ENCODE measurements around the gene SAMD8. TPM values are rescaled to one million over a fixed set of nuclear protein-coding genes. Genes with fewer than 3 reads are reported as not detected.
A peak's percentile ranks its signal among the peaks of the same experiment; 100 is the strongest.
"Not testable (repeated sequence)": the region's sequence is repeated elsewhere in the genome, so short reads cannot be mapped to it uniquely, and the experiment has no call there.

Gene SAMD8
- polyA plus RNA-seq, 3 donors = 12.1 to 15.4 (median 13.4) TPM

DNA sequence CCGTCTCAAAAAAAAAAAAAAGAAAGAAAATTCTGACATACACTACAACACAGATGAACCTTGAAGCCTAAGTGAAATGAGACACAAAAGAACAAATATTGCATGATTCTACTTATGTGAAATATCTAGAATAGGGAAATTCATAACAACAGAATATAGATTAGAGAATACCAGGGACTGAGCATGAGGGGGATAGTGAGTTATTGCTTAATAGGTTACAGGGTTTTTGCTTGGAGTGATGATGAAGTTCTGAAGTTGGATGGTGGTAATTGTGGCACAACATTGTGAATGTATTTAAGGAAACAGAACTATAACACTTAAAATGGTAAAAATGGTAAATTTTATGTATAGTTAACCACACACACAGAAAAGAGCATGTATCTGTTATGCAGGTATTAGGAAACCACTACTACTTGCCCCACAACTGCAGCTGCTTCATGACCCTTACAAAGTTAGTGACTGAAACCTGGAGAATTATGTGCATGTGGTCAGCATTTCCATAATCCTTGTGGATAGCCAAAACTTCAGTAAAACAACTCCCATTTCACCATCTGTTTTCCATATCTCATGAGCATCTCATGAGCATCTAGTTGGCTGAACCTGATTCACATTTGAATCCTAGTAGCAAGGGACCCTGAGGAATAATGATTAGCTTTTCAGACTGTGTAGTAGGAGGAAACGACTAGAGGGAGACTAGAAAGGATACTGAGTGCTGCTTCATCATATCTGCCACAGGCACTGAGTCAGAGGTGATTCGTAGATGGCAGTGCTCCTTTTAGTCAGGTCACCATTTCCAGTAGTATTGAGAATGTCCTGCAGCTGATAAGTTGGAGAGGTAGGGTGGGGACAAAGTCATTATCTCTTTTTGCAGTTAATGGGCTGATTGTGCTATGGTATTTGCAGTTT lies 26.3 kb downstream of the SAMD8 start:
- no peak for DNase-seq (ENCODE audit: low read depth in 3 of 3, low spot score in 2 of 3)

DNA sequence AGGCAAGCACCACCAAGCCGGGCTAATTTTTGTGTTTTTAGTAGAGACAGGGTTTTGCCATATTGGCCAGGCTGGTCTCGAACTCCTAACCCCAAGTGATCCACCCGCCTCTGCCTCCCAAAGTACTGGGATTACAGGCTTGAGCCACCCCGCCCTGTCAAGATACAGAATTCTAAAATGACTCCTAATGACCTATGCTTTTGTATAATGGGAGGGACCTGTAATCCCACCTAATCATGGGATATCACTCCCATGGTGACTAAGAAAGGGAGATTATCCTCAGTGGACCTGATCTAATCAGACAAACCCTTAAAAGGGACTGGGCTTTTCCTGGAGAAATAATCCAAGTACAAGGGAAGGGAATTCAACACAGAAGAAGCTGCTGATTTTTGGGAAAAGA lies 28.8 kb downstream of the SAMD8 start:
- DNase-seq (ENCODE audit: low read depth in 3 of 3, low spot score in 2 of 3) = no peak

DNA sequence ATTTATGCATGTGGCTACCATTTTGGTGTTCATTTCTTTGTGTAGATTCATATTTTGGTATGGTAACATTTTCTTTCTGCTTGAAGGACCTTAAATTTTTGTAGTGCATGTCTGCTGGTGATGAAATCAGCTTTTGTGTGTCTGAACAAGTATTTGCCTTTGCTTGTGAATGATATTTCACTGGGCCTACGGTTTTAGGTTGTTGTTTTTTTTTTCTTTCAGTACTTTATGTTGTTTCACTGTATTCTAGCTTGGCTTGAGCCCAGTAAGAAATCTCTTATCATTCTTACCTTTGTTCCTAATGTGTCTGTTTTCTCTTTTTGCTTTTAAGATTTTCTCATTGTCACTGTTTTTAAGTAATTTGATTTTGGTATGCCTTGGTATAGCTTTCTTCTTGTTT lies 31.9 kb downstream of the SAMD8 start:
- DNase-seq (ENCODE audit: low read depth in 3 of 3, low spot score in 2 of 3) = no peak

DNA sequence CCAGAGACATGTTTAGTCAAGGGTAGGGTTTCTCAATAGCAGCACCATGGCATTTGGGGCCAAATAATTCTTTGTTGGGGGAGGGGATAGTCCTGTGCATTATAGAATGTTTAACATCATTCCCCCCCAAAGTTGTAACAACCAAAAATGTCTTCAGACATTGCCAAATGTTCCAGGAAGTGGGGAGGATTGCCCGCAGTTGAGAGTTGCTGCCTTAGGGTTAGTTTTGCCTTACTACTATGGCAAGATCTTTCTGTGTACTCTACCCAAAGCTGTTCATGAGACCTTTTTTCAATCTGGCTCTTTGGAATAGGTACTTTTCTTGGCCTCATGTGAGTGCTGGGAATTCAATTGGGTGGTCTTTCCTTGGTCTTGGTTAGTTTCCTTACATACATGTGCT lies 34.1 kb downstream of the SAMD8 start:
- DNase-seq (ENCODE audit: low read depth in 3 of 3, low spot score in 2 of 3) = no peak

DNA sequence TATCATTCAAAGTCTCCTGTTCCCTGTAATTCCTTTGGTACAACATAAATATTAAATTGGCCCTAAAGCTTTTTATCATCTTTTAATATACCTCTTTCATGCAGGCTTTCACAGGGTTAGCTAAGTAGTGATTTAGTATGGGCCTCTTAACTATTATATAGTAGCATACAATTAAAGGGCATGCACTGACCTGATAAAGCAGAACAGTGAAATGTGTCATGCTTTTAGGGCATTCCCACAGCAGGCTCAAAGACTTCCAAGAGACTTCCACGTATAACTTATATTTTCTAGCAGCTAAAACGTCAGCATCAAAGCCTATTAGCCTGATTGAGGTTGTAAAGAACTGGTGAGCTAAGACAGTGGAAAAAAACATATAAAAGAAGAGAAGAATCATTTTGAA lies 35.3 kb downstream of the SAMD8 start:
- DNase-seq (ENCODE audit: low read depth in 3 of 3, low spot score in 2 of 3) = no peak

DNA sequence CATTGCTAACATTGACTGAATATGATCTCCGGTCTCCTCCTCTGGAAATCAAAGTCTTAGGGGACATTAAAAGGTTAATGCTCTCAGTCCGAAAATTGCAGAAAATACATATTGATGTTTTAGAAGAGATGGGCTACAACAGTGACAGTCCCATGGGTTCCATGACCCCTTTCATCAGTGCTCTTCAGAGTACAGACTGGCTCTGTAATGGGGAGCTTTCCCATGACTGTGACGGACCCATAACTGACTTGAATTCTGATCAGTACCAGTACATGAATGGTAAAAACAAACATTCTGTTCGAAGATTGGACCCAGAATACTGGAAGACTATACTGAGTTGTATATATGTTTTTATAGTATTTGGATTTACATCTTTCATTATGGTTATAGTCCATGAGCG lies 39.2 kb downstream of the SAMD8 start:
- no peak for DNase-seq (ENCODE audit: low read depth in 3 of 3, low spot score in 2 of 3)

DNA sequence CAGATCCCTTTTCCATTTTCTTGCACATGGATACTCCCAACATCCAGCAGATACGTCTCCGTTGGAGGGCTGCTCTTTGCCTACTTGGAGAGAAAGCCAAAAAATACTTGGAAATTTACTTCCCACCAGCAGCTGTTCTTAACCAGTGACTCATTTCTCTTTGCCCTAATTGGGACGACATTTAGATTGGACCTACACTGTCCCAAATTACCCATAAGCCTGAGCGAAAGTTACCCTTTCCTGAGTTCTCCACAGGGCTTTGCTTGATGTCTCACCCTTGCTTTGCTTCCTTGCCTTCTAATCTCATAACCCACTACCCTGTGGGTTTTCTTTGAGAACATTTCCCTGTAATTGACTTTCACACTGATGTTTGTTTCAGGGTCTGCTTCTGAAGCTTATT lies 48.1 kb downstream of the SAMD8 start:
- DNase-seq (ENCODE audit: low read depth in 3 of 3, low spot score in 2 of 3) = no peak

DNA sequence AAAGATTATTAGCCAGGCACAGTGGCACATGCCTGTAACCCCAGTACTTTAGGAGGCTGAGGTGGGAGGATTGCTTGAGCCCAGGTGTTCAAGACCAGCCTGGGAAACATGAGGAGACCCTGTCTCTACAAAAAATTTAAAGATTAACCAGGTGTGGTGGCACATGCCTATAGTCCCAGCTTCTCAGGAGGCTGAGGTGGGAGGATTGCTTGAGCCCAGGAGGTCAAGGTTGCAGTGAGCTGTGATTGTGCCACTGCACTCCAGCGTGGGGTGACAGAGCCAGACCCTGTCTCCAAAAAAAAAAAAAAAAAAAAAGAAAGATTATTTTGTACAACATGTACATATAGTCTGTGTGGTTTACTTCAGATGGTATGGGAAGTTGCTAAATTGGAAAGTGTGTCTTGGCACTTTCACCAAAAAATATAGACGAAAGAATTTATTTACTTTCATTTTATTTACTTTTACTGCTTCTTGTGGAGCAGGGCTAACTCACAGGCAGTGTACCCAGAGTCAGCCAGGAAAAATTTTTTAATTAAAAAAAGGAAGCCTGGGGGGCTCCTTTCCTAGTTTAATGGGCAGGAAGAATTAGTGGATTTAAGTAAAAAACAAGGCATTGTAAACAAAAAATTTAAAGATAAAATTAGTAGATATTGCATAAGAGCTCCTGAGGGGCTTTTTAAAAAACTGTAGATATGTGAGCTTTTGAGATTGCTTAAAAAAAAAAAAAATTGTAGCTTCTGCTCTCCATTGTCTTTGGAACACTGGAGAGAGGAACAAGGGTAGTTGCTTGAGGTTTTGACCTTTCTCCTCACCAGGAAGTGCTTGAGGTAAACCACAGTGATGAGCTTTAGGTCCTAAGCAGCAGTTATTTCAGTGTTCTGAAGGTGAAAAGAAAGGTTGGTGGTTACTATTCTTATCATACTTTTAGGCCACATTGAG lies 54.5 kb downstream of the SAMD8 start:
- no peak for DNase-seq (ENCODE audit: low read depth in 3 of 3, low spot score in 2 of 3)

DNA sequence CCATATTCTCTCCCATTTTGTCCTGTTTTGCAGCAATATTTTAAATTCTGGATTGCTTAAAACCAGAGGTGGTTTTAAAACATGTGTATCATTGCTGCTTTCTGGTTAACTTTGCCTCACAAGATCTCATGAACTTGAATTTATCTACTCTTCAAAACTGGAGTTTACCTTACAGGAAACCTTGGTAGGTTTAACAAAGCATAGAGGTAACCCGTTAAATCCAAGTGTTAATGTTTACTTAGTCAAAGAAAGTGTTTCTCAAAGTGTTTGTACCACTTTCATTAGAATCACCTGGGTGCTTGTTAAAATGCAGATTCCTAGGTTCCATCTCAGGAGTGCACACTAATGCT lies 55.1 kb downstream of the SAMD8 start:
- DNase-seq (ENCODE audit: low read depth in 3 of 3, low spot score in 2 of 3) = no peak

DNA sequence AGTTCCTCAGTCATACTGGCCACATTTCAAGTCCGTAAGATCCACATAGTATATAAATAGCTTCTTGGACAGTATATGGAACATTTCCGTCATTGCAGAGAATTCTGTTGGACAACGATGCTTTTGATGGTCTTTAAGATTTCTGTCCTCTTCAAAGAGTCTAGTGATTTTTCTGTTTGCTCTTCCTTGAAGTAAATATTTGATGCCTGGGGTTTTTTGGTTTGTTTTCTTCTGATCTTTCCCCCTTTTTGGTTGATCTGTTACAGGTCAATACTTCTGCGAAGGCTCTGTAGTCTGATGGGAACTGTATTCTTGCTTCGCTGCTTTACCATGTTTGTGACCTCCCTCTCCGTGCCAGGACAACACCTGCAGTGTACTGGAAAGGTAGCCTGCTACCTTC lies 56.8 kb downstream of the SAMD8 start:
- DNase-seq (ENCODE audit: low read depth in 3 of 3, low spot score in 2 of 3) = no peak

DNA sequence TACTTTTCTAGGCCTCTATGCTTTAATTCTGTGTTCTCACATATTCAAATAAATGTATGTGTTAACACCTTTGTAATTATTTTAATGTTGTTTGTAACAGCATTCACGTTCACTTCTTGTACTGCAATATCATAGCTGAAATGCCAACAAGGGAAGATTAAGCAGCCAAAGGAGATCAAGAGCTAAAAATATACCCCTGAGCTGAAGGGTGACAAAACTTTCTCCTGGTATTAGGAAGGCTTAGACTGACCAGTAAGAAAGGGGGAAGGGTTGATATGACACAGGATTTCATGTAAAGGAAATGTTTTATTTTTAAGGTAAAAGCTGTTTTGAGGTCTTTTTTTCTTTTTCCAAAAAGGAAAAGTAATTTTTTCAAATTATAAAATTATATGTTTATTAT lies 58.8 kb downstream of the SAMD8 start:
- DNase-seq (ENCODE audit: low read depth in 3 of 3, low spot score in 2 of 3) = no peak

DNA sequence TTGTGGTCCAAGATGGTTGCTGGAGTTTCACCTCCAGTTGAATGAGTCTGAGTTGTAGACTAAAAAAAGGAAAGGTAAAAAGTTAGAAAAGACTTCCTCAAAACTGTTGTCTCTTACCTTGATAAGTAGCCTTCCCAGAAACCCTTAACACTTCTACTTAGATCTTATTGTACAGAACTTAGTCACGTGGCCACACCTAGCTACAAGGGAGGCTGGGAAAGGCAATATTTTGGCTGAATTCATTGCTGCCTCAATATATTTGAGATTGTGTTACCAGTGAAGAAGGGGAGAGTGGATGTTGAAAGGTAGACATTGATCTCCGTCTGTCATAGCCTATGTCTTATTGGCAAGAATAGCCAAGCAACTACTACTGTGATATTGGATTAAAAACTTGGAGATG lies 63.6 kb downstream of the SAMD8 start:
- no peak for DNase-seq (ENCODE audit: low read depth in 3 of 3, low spot score in 2 of 3)

DNA sequence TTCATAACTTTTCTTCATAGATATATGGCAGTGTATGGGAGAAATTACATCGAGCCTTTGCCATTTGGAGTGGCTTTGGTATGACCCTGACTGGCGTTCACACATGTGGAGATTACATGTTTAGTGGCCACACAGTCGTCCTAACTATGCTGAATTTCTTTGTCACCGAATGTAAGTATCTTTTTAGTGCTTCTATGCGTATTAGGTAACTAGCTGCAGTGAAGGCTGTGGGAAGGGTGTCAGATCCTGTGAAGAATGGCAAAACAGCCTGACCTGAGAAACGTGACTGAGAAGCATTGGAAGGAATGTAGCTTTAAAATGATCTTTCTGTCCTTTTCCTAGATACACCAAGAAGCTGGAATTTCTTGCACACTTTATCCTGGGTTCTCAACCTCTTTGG lies 64.6 kb downstream of the SAMD8 start:
- DNase-seq (ENCODE audit: low read depth in 3 of 3, low spot score in 2 of 3) = no peak

DNA sequence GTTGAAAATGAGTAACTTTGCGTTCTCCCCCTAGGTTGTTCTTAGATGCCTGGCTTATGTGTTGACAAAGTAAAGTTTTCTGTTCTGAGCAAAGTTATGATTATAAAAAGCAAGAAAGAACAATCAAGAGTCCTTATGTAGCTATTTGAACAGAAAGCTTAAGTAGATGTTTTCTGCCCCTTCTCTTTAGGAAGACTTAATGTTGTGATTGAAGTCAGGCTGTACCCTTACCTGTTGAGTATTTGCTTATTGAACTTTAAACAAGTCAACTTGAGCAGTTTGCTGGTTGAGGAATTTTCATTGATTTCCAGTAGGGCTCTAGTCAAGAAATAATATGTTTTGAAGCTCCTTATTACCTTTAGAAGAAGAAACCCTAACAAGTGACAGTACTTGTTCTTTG lies 65.3 kb downstream of the SAMD8 start:
- no peak for DNase-seq (ENCODE audit: low read depth in 3 of 3, low spot score in 2 of 3)

DNA sequence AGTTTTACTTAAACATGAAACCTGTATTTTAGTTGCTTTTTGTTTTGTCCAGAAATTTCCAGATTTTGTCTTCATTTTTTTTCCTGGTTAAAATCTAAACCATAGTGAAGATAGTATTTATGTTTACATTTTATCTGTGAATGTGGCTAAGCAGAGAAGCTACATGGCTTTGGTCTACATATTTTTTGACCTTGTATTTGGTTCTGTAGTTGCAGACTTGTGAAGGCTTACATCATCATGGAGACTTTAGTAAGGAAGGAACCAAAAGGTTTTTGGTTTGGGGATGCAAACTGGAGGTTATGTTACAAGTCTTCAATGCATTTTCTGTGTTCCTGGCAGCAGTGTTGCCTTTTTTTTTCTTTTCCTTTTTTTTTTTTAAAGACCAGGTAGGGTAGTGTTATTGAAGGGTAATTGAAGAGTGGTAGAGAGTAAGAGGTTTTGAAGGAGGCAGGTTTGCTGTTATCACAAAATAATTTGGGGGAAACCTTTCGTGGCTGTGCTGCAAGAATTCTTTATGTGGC lies 68.3 kb downstream of the SAMD8 start:
- DNase-seq (ENCODE audit: low read depth in 3 of 3, low spot score in 2 of 3) = no peak

DNA sequence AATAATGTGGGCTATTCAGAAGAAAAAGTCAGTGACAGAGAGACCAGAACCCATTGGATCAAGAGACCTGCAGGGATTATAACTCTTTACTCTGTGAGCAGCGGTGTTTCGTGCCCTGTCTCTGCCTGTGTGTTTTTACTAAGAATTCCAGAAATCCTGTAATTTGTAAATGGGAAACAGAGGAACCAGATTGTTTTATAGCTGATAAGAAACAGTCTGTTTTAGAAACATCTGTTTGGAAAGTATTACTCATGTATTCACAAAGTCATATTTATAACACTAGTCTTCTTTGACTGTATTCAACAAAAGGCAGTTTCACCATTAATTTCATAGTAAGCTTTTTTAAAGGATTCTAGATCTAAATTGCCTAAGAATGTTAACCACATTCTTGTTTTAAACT lies 69.1 kb downstream of the SAMD8 start:
- no peak for DNase-seq (ENCODE audit: low read depth in 3 of 3, low spot score in 2 of 3)

DNA sequence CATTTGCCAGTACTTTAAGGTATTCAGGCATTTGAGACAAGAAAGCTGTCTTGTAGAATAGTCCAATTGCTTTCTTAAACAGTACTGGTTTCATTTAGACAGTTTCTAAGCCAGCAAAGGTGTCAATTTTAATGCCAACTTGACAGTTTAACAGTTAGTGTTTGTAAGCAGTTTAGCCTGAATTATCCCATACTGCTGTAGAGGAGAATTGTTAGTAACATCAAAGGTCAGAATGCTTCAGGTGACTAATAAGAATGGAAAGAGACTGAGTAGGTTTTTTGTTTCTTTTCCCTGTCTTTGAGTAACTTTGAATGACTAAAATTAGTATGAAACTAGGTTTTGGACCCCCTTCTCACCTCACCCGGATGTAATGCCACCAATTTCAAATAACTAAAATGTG lies 69.6 kb downstream of the SAMD8 start:
- DNase-seq (ENCODE audit: low read depth in 3 of 3, low spot score in 2 of 3) = no peak

DNA sequence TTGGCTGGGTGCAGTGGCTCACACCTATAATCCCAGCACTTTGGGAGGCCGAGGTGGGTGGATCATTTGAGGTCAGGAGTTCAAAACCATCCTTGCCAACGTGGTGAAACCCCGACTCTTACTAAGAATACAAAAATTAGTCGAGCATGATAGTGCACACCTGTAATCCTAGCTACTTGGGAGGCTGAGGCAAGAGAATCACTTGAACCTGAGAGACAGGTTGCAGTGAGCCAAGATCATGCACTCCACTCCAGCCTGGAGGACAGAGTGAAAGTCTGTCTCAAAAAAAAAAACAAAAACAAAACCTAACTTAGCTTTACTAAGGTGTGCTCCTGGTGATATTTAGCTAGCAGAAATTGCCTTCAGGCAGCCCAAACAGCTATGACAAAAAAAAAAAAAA lies 74.9 kb downstream of the SAMD8 start:
- no peak for DNase-seq (ENCODE audit: low read depth in 3 of 3, low spot score in 2 of 3)

DNA sequence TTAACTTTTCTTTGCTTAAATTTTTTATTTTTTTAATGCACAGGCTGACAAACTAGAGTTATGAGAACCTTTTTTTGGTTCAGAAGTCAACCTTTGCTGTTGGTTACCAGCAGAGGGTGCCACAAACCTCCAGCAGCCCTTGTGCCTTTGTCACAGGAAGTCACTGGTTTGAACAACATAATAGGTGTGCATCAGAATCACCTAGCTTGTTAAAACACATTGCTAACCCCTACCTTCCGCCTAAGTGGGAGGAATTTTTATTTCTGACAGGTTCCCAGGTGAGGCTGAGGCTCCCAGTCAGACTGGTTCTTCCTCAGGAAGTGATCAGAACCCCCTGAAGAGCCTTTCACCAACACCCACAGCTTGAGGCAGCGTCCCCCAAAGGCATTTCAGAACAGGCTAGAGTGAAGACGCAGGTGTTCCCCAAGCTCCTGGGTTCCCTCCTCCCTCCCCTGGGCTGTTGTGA lies 76.5 kb downstream of the SAMD8 start:
- DNase-seq (ENCODE audit: low read depth in 3 of 3, low spot score in 2 of 3) = peak in 1 of 3 donors; percentile 32

DNA sequence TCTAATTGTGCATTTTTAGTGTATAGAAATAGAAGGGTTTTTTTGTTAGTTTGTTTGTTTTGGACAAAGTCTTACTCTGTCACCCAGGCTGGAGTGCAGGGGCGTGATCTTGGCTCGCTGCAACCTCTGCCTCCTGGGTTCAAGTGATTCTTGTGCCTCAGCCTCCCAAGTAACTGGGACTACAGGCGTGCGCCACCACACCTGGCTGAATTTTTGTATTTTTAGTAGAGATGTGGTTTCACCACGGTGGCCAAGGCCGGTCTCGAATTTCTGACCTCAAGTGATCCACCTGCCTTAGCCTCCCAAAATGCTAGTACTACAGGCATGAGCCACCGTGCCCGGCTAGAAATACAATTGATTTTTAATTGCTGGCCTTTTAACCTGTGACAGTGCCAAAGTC lies 77.1 kb downstream of the SAMD8 start:
- DNase-seq (ENCODE audit: low read depth in 3 of 3, low spot score in 2 of 3) = not testable (repeated sequence)

DNA sequence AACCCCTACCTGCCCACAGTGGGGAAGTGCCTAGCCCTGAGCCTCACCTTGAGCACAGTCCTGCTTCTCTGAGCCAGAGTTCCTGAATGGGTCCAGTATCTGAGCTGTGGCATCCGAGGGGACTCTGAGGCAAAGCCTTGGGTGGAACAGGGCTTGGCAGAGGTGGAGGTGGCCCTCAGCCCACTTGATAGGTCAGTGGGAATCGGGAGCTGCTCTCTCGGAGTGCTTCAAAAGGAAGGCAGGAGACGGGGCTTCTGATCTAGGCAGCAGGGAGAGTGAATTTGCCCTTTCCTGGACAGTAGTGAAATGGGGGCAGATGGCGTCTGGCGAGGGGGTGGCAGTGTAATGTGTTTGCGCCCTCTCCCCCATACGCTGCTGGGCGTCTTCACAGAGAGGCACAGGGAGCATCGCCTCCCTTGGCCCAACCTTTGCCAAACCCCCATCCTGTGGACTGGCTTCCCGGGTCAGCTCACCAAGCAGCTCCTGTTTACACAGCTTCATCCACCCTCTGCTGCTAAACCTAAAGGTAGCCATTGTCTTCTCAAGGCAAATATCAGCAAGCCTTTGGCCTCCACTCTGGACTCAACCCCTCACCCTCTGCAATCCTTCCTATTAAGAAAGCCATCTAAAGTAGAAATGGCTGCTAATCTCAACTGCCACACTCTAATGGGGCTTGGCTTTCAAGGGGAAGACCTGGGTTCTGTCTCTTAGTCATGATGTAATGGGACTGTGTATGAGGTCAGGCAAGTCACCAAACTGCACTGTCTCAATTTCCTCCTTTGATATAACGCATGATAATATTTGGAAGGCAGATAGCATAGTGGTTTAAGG lies 78.0 kb downstream of the SAMD8 start:
- no peak for DNase-seq (ENCODE audit: low read depth in 3 of 3, low spot score in 2 of 3)

All from right renal cortex interstitium (tissue), 3 donors.